GM13976 (cell line): ENCODE measurements around the gene OR10H2.
"Not testable (repeated sequence)": the region's sequence is repeated elsewhere in the genome, so short reads cannot be mapped to it uniquely, and the experiment has no call there.

Experiments
- DNase-seq: peaks from one replicate; pipeline ENCODE4 v3.0.0; 2012; ENCODE audit warnings: low spot score
- CTCF ChIP-seq: IDR thresholded peaks from 2 replicates; pipeline ENCODE4 v1.5.1; 2012; ENCODE audit warnings: borderline replicate concordance, mild to moderate bottlenecking; ENCODE audit not compliant: insufficient read depth; ENCODE audit errors: extremely low read depth, missing control alignments, control extremely low read depth
- in situ Hi-C: fragments of 300-500 bp; cut with MboI; formaldehyde crosslinking; loops from one replicate; pipeline ENCODE4 v1.12.0; 2022; ENCODE audit warnings: low sequenced_read_pairs, mixed read lengths, inconsistent platforms; ENCODE audit not compliant: unreplicated experiment

Gene OR10H2, protein sequence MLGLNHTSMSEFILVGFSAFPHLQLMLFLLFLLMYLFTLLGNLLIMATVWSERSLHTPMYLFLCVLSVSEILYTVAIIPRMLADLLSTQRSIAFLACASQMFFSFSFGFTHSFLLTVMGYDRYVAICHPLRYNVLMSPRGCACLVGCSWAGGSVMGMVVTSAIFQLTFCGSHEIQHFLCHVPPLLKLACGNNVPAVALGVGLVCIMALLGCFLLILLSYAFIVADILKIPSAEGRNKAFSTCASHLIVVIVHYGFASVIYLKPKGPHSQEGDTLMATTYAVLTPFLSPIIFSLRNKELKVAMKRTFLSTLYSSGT

GRCh38 chr19:15727724-15728123, at the start of gene OR10H2:
Gene OR10H2 (plus strand): TSS chr19:15728024. CDS start chr19:15728044, 20 bp downstream.
- no peak for TF ChIP-seq CTCF
- in situ Hi-C loops, result no loop called here

GRCh38 chr19:15679089-15679488, 48.7 kb upstream of the OR10H2 start:
- no peak for TF ChIP-seq CTCF
- in situ Hi-C loops, result loop anchor here (5.0 kb wide), 1 partner anchor 98 kb away; no protein-coding TSS in a partner anchor
- no peak for DNase-seq

More at GRCh38 chr19:15727724-15728123, at the start of gene OR10H2:
- DNase-seq, result no peak

DNA sequence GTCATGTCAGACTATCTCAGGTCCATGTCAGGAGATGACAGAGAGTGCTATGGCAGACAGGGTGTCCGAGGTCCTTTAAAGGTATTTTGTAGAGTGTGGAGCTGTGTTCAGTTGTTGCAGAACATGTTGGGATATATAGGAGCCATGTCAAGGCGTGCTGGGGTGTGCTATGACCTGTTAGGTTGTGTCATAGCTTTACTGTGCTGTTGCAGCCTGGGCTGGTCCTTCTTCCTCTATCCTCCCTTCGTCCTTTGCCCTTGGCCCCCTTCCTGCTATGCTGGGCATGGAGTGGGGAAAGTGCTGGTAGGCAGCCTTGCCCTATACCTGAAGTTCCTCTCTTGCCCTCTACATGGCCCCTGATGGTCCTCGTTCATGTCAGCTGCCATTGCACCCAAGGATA, 48.0 kb upstream of the OR10H2 start:
- not testable (repeated sequence) for DNase-seq
- in situ Hi-C loops, result loop anchor here (5.0 kb wide), 1 partner anchor 97 kb away; no protein-coding TSS in a partner anchor

GRCh38 chr19:15680478-15681322, 47.1 kb upstream of the OR10H2 start:
- in situ Hi-C loops, result no loop called here
- DNase-seq, result no peak
- TF ChIP-seq CTCF, result no peak

- in situ Hi-C loops, result no loop called here
Measured at GRCh38 chr19:15683411-15683810, 44.4 kb upstream of the OR10H2 start.

GRCh38 chr19:15684828-15685227, 43.0 kb upstream of the OR10H2 start:
- TF ChIP-seq CTCF, result no peak
- no peak for DNase-seq
- in situ Hi-C loops, result no loop called here

More at GRCh38 chr19:15683411-15683810, 44.4 kb upstream of the OR10H2 start:
- no peak for TF ChIP-seq CTCF
- DNase-seq, result no peak
